Fibroblast of the conjunctiva (primary cell): Measurements from ENCODE around the gene PLSCR4.
A peak's percentile ranks its signal among the peaks of the same experiment; 100 is the strongest.
"Not testable (repeated sequence)": the region's sequence is repeated elsewhere in the genome, so short reads cannot be mapped to it uniquely, and the experiment has no call there.

Source experiments
- DNase-seq: peaks from one replicate; pipeline ENCODE4 v3.0.0-alpha.2; 2010; ENCODE audit warnings: low read depth

The PLSCR4 gene, protein sequence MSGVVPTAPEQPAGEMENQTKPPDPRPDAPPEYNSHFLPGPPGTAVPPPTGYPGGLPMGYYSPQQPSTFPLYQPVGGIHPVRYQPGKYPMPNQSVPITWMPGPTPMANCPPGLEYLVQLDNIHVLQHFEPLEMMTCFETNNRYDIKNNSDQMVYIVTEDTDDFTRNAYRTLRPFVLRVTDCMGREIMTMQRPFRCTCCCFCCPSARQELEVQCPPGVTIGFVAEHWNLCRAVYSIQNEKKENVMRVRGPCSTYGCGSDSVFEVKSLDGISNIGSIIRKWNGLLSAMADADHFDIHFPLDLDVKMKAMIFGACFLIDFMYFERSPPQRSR

DNA sequence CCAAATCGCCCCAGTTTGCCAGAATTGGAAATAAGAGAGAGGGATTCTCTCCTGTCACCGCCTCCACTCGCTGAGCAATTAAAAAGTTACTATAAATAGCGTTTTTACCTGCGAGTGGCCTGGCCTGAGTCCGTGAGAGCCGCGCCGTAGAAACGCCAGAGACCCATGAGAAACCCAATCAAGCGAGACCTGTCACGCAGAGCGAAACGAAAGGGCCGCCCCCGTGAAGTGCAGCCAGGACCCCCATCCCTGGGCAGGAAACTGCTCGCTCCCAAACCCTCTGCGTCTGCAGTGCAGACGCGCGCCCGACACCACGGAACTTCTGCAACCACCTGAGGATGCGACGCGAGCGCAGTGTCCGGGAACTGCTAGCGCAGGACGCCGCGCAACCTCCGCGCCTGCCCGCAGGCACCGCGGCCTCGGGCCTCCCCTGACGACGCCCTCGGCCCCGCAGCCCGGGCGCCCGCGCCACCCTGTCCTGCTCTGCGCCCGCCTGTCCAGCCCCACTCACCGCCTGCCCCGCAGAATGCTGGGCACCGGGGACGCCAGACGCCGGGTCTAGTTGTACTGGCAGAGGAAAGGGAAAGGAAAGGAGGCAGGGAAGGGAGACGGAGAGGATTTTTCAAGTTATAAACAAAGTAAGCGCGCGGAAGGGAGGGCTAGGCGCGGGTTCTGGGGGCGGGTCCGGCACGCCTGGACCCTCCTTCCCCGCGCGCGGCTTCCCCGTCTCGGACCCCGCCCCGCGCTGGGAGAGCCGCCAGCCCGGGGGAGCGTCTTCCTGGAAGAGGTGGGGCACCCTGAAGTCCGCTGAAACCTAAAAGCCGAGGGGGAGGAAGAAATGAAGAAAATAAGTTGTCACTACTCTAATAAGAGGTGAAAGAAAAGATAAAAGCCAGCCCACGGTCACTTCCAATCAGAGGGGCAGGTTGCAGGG, at the start of gene PLSCR4:
Gene PLSCR4 (minus strand): TSS at position 657 of the 934 bp plus-strand sequence. CDS start 29,034 bp downstream, outside the sequence.
- peak; percentile 74 for DNase-seq

DNA sequence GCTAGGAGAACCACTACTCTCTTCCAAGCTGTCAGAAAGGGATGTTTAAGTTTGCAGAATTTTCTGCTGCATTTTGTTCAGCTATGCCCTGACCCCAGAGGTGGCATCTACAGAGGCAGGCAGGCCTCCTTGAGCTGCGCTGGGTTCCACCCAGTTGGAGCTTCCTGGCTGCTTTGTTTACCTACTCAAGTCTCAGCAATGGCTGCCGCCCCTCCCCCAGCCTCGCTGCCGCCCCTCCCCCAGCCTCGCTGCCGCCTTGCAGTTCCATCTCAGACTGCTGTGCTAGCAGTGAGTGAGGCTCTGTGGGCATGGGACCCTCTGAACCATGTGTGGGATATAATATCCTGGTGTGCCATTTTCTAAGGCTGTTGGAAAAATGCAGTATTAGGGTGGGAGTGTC, 42.5 kb upstream of the PLSCR4 start:
- not testable (repeated sequence) for DNase-seq

DNA sequence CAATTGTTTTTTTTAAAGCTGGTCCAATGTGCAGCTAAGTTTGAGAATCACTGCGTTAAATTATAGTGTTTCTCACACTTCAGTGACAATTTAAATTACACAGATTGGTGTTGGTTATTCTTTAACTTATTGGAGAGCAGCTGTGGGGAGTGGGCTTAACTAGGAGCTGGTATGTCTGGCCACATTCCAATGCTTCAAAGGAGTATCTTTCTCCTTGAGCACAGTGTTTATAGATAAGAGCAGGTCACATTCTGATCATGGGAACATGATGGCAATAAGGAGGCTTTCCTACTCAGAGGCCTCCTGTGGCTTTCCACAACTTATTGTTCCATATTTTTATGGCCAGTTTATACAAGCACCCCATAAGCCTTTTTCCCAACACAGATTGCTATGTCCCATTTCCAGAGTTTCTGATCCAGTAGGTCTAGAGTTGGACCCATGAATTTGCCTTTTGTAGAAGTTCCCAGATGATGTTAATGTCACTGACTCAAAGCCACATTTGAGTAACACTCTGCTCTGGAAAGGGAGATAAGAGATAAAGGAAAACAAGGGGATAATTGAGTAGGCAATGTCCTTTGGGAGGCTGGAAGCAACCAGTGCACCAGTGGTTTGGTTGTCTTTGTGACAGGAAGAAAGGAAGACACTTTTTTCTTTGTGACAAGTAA, 33.0 kb upstream of the PLSCR4 start:
- DNase-seq = no peak

DNA sequence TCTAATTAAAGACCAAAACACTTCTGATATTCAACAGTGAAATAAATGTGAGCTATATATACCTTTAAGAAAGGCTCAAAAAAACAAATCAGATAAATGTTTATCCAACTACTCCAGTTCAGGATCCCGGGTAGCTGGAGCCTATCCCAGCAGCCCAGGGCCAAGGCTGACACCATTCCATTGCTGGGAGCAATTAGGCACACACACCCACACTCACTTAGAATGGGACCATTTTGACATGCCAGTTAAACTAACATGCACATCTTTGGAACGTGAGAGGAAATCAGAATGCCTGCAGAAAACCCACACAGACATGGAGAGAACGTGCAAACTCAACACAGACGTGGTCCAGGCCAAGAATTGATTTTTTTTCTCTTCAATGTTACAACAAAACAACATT, 30.0 kb upstream of the PLSCR4 start:
- DNase-seq = peak; percentile 77

DNA sequence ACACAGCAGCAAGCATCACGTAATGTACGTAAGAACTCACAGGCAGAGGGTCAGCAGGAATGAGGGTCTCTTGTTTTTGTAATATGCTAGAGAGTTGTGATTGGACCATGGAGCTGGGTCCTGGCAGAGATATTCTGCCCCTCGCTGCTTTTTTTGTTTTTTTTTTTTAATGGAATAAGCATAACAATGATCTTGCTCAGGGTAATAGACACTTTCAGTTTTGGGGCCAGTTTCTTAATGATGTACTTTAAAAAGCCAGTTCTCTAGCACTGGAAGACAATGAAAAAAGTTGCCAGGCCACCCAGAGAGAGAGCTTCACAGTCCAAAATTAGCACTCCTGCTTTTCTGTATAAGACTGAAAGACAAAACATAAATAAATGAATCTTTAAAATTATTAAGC, 29.0 kb upstream of the PLSCR4 start:
- DNase-seq = no peak

DNA sequence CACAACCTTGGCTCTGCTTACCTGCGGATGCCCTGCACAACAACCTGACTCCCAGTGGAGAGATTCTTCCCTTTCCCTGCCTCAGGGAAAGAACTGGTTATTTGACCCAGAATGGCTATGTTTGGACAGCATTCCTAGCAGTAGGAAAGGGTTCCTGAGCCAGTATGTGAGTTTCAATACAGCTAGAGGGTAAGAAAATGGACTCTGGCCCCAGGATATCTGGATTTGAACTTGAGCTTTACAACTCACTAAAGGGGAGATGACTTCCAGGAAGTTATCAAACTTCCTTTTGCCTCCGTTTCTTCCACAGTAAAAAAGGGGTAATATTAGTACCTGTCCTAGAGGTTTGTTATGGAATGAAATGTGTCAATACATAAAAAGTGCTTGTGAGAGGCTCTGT, 28.1 kb upstream of the PLSCR4 start:
- no peak for DNase-seq

DNA sequence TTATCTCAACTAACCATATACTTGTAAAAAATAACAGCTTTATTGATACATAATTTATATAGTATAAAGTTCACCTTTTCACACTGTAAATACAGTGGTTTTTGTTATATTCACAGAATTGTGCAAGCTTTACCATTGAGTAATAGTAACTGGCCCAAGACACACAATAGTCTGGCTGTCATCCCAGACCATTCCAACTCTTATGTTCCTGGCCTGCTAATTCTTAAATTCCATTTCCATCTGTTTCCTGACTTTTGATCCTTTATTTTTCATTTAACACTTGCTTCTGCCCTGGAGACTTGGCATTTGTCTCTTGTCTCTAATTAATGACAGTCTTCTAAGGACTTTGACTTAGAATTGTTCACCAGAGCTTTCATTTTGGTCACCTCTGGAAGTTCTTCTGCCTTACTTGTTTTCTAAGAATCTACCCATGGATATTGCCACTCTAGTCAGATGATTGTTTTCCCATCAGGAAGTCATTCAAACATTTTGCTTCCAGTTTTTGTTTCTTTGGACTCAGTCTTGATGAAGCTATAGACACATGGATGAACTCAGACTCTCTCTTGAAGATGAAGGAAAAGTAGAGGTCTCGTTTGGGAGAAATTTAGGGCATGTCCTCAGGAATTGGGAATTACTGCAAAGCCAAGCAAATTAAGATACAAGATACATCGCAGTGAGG, 27.2 kb upstream of the PLSCR4 start:
- DNase-seq = peak; percentile 86

DNA sequence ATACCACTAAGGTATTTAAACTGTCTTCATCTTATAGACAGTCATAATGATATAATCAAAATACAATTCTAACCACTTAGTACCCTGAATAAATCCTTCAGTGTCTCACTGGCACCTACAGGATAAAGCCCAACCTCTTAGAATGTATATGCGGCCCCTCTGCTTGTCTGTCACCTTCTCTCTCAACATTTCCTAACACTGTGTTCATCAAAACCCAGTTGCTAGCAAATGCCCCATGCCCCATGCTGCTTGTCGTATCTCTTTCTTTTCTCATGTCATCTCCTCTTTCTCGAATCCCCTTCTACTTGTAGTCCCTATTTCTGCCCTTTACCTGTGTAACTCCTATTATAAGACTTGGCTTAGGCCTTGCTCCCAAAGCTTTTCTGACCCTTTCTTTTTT, 24.6 kb upstream of the PLSCR4 start:
- DNase-seq = no peak

DNA sequence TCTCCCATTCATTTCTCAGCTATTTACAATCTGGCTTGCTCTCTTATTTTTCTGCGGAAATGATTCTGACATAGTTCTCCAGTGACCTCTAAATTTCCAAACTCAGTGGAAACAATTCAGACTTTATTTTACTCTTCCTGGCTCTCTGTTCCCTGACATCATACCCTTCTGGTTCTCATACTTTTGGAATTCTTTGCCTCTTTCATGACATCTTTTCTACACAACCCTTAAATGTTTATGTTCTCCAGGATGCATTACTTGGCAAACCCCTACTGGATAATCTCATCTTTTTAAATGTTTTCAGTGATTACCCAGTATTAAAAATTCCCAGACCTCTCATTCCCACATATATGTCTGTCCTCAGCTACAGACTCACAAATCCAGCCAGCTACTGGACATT, 23.9 kb upstream of the PLSCR4 start:
- peak; percentile 51 for DNase-seq

DNA sequence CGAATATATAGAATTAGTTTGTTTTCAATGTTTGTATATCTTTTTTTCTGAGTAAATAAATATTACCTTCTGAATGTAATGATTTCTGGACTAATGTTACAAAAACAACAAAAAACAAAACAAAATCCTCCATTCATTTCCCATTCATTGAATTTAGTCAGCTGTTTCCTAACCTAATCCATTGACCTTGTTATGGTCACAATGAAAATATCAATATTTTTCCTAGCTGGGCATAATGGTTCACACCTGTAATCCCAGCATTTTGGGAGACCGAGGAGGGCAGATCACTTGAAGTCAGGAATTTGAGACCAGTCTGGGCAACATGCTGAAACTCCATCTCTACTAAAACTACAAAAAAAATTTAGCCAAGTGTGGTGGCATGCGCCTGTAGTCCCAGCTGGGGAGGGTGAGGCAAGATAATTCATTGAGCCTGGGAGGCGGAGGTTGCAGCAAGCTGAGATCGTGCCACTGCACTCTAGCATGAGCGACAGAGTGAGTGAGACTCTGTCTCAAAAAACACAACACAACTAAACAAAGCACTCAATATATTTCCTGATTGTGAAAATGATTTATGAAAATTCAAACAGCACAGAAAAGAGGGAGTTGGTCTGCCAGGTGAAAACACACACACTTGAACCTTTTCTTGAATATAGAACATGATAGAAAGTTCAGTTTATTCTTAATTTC, 23.0 kb upstream of the PLSCR4 start:
- no peak for DNase-seq

DNA sequence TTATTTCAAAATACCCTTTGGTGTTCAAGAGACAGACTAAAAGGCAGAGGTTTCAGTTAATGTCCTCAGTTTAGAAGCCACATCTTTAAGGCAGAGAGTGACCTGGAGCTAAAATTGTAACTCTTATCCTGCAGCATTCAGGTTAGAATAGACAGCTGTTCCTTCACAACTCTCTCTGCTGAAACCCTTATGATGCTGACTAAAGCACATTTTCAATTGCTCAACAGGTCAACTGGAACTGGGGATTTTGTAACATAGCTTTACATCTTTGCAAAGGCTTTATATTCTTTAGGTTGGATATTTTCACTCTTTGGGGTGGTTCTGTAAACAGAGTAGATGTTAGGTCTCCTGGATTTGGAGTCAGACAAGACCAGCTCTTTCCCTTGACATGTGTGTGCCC, 20.3 kb upstream of the PLSCR4 start:
- no peak for DNase-seq

DNA sequence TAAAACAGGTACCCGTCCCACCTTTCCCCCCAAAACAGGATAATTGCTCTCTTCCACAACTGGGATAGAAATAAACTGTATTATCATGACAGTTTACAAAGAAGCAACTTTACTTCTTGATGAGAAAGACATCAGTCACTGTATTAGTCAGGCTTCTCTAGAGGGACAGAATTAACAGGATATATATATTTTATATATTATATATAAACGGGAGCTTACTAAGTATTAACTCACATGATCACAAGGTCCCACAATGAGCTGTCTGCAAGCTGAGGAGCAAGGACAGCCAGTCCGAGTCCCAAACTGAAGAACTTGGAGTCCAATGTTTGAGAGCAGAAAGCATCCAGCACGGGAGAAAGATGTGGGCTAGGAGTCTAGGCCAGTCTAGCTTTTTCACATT, 18.4 kb upstream of the PLSCR4 start:
- DNase-seq = no peak

DNA sequence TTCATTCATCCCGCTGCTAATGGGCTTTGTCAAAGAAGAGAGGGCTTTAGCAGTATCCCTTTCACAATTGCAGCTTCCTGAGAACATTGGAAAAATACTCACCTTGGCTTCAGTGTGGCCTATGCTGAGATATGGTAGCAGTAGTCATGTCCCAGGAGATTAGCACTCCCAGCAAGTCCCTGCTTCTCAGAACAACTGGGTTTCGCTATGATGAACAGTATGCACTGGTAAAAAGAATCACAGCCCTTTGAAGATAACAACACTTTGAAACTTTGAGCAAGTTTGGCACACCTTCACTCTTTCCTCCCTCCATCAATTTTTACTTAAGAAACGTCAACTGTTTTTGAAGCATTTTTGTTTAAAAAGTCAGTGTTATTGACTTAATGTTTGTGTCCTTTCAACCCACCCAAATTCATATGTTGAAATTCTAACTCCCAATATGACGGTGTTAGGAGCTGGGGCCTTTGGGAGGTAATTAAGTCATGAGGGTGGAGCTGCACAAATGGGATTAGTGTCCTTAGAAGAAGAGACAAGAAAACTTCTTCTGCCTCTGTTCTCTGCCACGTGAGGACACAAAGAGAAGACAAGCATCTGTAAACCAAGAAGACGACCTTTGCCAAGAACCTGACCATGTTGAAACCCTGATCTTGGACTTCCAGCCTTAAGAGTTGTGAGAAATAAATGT, 17.8 kb upstream of the PLSCR4 start:
- DNase-seq = no peak

DNA sequence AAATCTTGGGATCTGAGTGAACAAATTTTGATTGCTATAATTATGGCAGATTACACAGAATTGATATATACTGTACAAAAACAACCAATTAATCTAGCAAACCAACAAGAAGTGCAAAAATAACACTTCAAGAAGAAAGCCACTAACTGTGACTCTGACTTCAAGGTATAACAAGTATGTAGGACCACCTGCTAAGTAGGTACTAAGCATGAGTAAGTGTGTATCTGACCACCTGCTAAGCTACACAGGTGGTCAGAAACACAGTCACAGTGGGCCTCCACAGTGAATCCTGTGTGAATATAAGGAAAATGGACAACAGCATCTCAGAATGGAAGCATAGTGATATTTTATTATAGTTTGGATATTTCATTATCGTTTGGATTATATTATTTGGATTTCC, 14.8 kb upstream of the PLSCR4 start:
- DNase-seq = no peak

DNA sequence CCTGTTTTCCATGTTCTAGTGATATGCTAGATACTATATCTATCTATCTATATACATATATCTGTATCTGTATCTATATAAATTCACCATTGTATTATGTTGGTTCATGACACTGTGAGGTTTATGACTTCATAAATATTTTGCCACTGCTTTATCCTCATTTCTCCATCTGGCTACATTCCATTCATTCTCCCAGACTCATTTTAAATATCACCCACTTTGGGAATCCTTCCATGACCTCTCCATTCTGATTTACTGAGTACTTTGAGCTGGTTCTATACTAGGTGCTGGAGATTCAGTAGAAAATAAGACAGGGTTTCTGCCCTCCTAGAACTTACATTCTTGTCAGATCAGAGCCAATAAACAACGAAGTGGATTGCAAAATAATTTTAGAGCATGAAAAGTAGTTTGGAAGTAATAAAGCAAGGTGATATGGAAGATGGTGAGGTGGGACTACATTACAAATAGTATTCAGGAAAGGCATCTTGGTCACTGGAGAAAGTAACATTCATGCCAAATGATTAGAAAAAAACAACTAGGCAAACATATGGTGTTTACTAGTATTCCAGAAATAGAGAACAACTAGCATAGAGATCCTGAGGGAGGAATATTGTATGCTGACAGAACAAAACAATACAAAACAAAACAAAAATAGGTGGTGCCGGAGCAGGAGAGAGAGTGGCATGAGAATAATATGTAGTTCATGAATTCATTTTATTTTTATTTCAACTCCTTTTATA, 11.6 kb upstream of the PLSCR4 start:
- DNase-seq = no peak

DNA sequence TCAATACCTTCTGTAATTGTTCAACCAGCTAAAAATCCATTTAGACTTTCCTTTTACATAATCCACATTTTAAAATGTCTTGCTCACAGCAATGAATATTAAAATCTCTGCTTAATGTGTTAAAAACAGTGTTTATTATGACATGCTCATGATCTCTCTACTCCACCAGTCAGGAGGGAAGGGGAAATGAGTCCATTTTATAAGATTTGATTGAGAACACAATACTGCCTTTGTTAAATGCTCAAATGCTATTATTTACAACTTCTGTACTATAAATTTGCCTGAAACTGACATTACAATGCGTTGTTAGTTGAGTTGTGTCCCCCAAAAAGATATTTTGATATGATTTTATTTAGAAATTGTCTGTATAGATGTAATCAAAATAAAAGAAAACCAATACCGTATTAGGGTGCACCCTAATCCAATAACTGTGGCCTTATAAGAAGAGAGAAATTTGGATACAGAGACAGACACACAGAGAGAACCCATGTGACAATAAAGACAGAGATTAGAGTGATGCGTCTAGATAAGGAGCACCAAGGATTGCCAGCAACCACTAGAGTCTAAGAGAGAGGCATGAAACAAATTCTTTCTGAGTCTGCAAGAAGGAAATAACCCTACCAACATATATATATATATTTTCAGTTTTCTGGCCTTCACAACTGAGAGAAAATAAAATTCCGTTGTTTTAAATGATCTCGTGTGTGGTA, 9.1 kb upstream of the PLSCR4 start:
- DNase-seq = no peak

DNA sequence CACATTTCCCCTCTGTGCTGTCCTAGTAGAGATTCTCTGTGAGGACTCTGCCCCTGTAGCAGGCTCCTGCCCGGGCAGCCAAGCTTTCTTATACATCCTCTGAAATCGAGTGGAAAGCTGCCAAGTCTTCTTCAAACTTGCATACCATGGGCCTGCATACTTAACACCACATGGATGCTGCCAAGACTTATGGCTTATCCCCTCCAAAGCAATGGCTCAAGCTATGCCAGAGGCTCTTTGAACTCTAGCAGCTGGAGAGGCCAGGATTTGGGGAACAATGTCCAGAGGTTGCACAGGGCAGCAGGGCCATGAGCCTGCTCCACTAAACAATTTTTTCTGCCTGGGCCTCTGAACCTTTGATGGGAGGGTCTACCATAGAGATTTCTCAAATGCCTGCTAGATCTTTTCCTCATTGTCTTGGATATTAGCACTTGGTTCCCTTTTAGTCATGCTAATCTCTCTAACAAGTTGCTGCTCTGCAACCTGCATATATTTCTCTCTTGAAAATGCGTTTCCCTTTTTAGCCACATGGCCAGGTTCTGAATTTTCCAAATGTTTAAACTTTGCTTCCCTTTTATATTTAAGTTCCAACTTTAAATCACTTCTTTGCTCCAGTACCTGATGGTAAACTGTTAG, 6.1 kb upstream of the PLSCR4 start:
- peak; percentile 68 for DNase-seq

DNA sequence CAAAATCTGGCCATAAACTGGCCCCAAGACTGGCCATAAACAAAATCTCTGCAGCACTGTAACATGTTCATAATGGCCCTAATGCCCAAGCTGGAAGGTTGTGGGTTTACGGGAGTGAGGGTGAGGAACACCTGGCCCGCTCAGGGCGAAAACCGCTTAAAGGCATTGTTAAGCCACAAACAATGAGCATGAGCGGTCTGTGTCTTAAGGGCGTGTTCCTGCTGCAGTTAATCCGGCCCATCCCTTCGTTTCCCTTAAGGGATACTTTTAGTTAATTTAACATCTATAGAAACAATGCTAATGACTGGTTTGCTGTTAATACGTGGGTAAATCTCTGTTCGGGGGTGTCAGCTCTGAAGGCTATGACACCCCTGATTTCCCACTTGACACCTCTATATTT, 1.5 kb upstream of the PLSCR4 start:
- not testable (repeated sequence) for DNase-seq

DNA sequence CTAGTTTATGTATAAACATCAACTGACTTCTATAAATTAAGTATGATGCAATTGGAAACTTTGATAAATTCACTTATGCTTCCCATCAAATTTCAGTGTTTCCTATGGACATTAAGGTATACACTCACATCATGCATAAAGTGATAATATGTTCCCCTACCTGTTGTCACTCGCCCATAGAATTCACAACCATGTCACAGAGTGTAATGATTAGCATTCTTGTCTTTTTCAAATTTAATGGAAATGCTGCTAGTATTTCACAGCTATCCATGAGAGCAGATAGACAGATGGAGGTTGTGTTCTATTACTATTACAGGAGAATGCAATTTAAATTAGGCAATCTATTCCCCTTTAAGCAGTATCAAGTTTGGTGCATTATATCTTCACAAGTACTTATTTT, 984 bp downstream of the PLSCR4 start:
- DNase-seq = no peak
